GM06990 (cell line): ENCODE results near the gene KLHL33.

Experiments
- DNase-seq: peaks from one replicate; pipeline ENCODE4 v3.0.0-alpha.2; 2011; ENCODE audit not compliant: insufficient read length; ENCODE audit errors: extremely low read depth
- H3K27me3 ChIP-seq: replicated peaks from 2 replicates; pipeline ENCODE4 v1.6.0; 2011; ENCODE audit warnings: low read length; ENCODE audit not compliant: control insufficient read depth, insufficient read depth
- H3K36me3 ChIP-seq: 2 replicates; pipeline ENCODE4 v1.5.1; 2011; ENCODE audit warnings: low read length; ENCODE audit not compliant: control insufficient read depth, insufficient read depth
- H3K4me3 ChIP-seq: replicated peaks from 2 replicates; pipeline ENCODE4 v1.5.1; 2011; ENCODE audit warnings: low read depth, mild to moderate bottlenecking, control low read depth, low read length
- CTCF ChIP-seq: IDR thresholded peaks from 2 replicates; pipeline ENCODE4 v1.5.1; 2011; ENCODE audit warnings: low read length, control low read depth, mild to moderate bottlenecking, inconsistent platforms; ENCODE audit not compliant: insufficient read depth, poor library complexity, severe bottlenecking

The KLHL33 gene

GRCh38 chr14:20472536-20473169 lies 36.7 kb upstream of the KLHL33 start:
- no peak for DNase-seq
- Histone ChIP-seq H3K4me3 (no peak overlapping the region), H3K36me3 (peaks cover 33% of the 10 kb centered on the region), H3K27me3 (no peaks in the 10 kb centered on the region)
- TF ChIP-seq CTCF, result no peak

GRCh38 chr14:20470603-20470901 lies 34.6 kb upstream of the KLHL33 start:
- no peak for TF ChIP-seq CTCF
- peak overlapping the region; percentile 85 for H3K4me3 ChIP-seq
- no peak for DNase-seq
- no peaks in the 10 kb centered on the region for H3K27me3 ChIP-seq
- H3K36me3 ChIP-seq, result peaks cover 21% of the 10 kb centered on the region

DNA sequence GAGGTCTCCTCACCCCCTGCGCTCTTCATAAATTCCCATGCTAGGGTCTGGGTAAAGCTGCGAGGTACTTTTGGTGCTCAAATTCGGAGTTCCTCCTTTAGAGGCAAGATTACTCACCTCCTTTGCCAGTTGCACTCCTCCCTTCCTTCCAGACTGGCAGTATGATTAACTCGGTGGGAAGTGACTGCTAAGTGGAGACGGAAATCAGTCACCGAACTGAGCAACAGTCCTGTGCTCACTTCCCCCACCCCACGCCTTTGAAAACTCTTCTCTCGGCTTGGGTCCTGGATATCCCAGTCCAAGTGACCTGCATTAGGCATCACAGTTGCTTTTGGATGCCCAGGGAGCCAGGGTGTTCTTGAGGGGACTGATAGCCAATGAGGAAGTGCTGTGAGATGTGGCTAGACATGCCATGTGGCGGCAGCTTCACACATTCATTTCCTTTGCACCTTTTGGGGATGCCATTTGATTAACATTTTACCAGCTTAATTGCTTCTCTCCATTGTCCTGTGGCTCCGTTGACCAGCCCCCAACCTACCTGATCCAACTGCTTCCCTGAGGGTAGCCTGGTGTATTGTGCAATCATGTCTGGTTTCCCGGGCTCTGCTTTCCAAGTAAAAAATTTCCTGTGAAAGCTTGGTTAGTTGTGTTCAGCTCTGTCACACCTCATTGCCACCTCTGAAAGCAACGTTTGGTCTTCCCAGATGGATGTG lies 34.1 kb upstream of the KLHL33 start:
- Histone ChIP-seq H3K36me3 (peaks cover 18% of the 10 kb centered on the region), H3K27me3 (no peaks in the 10 kb centered on the region), H3K4me3 (peak overlapping the region; percentile 85)
- DNase-seq, result peak; percentile 55
- TF ChIP-seq CTCF, result no peak

GRCh38 chr14:20469242-20469889 lies 33.4 kb upstream of the KLHL33 start, which contains the start of gene PNP:
Gene PNP (plus strand): TSS chr14:20469406. CDS start chr14:20469525, 119 bp downstream.
- peak; percentile 8 for TF ChIP-seq CTCF

DNA sequence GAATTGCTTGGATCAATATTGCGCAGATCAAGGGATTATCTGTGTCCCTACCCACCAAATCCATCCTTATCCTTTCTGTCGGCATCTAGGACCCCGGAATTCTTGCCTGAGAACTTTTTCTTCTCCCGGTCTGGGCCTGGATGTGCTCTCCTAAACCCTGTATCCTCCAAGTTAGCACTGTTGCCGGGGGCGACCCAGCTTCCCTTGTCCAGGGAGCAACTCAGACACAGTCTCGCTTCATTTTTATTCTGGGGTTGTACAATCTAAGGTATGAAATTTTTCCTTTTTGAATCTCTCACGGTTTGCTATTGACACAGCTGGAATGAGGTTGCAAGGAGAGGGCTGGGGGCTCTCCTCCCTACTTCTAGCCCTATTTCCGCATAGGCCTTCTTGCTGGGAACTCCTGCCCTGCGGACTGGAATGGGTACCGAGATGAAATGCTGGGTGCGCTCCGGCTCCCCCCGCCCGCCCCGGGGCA lies 32.8 kb upstream of the KLHL33 start:
- DNase-seq, result no peak
- Histone ChIP-seq H3K27me3 (no peaks in the 10 kb centered on the region), H3K4me3 (peak overlapping the region; percentile 85; the same call in 1 of the 2 replicates), H3K36me3 (peaks cover 10% of the 10 kb centered on the region)
- TF ChIP-seq CTCF, result no peak

More at GRCh38 chr14:20469242-20469889, 33.4 kb upstream of the KLHL33 start, which contains the start of gene PNP:
- peaks cover 12% of the 10 kb centered on the region for H3K36me3 ChIP-seq
- DNase-seq, result peak; percentile 89
- H3K4me3 ChIP-seq, result peak within 1 kb of the TSS; percentile 85
- H3K27me3 ChIP-seq, result no peaks in the 10 kb centered on the region
